GM10266 (cell line): ENCODE results near the gene NFIX.
"Not testable (repeated sequence)": the region's sequence is repeated elsewhere in the genome, so short reads cannot be mapped to it uniquely, and the experiment has no call there.

Experiments used
- DNase-seq: peaks from one replicate; pipeline ENCODE4 v3.0.0; 2012; ENCODE audit errors: extremely low spot score
- CTCF ChIP-seq: IDR thresholded peaks from 2 replicates; pipeline ENCODE4 v1.5.1; 2012; ENCODE audit warnings: mild to moderate bottlenecking, low read depth; ENCODE audit not compliant: control insufficient read depth, insufficient read depth; ENCODE audit errors: missing control alignments

Gene NFIX

GRCh38 chr19:12967907-12968306 lies 27.4 kb upstream of the NFIX start:
- no peak for TF ChIP-seq CTCF
- DNase-seq, result no peak

- no peak for DNase-seq
- no peak for TF ChIP-seq CTCF
Observed at GRCh38 chr19:12969292-12969988, 25.8 kb upstream of the NFIX start, which contains the start of gene DAND5. TSS of gene DAND5 (plus strand) at chr19:12969576. CDS start at chr19:12969661, 85 bp downstream.

GRCh38 chr19:12970070-12970820 lies 25.0 kb upstream of the NFIX start:
- no peak for TF ChIP-seq CTCF
- DNase-seq, result no peak

GRCh38 chr19:12973236-12973635 lies 22.0 kb upstream of the NFIX start:
- DNase-seq, result no peak
- TF ChIP-seq CTCF, result no peak

GRCh38 chr19:12974301-12975220 lies 20.7 kb upstream of the NFIX start:
- DNase-seq, result no peak
- TF ChIP-seq CTCF, result no peak

- no peak for DNase-seq
- no peak for TF ChIP-seq CTCF
Observed at GRCh38 chr19:12975221-12975741, 20.0 kb upstream of the NFIX start.

- not testable (repeated sequence) for DNase-seq
Observed at GRCh38 chr19:12976109-12976508, 19.2 kb upstream of the NFIX start.
